Measurements from ENCODE around the gene FOXN1. TPM values are rescaled to one million over a fixed set of nuclear protein-coding genes. Genes with fewer than 3 reads are reported as not detected.

Gene FOXN1
- total RNA-seq, 4 donors from 2014 or later = 0.14 to 0.32 TPM; not detected in 2

DNA sequence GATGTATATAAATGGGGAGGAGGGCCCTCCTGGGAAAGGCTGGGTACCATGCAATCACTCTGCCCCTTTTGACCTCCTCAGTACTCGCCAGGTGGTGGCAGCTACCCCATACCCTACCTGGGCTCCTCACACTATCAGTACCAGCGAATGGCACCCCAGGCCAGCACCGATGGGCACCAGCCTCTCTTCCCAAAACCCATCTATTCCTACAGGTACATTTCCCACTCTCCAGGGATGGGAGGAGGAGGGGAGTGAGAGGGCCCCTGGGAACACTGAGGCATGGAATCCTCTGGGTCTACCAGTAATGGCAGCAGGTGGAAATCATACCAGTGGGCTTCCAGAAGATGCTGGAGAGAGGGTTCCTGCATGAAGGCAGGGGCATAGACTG is 22.9 kb downstream of the FOXN1 start:
- Histone ChIP-seq H3K4me3 (no peak overlapping the region), H3K27ac (peak overlapping the region in 1 of 4 donors; percentile 58), H3K36me3 (no peaks in the 10 kb centered on the region), H3K4me1 (peaks cover 12 to 51% (median 31%) of the 10 kb centered on the region in 4 donors), H3K27me3 (no peaks in the 10 kb centered on the region), H3K9me3 (no peaks in the 10 kb centered on the region)
- DNase-seq = no peak
- intact Hi-C loops (cut with DNase I; ENCODE audit: low total_unique reads) (no loop called here), in situ Hi-C loops (cut with MboI; ENCODE audit: low pct_ligation_motif_present in 1 of 4, low pct_unique_long_range_greater_than_20kb in 1 of 4, low sequenced_read_pairs in 3 of 4) (no loop called here)
- TF ChIP-seq, protein P1, sequence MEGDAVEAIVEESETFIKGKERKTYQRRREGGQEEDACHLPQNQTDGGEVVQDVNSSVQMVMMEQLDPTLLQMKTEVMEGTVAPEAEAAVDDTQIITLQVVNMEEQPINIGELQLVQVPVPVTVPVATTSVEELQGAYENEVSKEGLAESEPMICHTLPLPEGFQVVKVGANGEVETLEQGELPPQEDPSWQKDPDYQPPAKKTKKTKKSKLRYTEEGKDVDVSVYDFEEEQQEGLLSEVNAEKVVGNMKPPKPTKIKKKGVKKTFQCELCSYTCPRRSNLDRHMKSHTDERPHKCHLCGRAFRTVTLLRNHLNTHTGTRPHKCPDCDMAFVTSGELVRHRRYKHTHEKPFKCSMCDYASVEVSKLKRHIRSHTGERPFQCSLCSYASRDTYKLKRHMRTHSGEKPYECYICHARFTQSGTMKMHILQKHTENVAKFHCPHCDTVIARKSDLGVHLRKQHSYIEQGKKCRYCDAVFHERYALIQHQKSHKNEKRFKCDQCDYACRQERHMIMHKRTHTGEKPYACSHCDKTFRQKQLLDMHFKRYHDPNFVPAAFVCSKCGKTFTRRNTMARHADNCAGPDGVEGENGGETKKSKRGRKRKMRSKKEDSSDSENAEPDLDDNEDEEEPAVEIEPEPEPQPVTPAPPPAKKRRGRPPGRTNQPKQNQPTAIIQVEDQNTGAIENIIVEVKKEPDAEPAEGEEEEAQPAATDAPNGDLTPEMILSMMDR (IDR thresholded peaks at IDR 0.05) = no peak
- no peak for TF ChIP-seq POLR2AphosphoS5 (IDR thresholded peaks at IDR 0.05)
- no peak for TF ChIP-seq EP300 (IDR thresholded peaks at IDR 0.05; ENCODE audit: low read depth)
- TF ChIP-seq POLR2A (IDR thresholded peaks at IDR 0.05) = no peak
- WGBS, 2 donors (ENCODE audit: low coverage in 1 of 2) = 95% methylated on average over 3 of the region's 3 CpGs; no CpG with 5 or more reads in 1 of the 2 donors

DNA sequence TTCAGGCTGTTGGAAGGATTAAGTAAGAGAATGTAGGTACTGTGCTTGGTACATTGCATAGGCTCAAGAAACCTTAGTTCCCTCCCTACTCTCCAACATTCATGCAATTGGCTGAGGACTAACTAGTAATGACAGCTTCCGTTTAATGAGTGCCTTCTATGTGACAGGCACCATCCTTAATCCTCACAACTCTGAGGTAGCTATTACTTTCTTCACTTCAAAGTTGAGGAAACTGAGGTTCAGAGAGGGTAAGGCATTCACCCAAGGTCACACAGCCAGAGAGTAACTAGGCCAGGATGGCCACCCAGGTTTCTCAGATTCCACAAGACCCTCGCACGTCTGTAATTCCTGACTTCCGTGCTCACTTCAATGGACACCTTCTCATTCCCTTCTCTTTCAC is 24.1 kb downstream of the FOXN1 start:
- WGBS, 2 donors (ENCODE audit: low coverage in 1 of 2) = 67 to 86% methylated on average over 1 to 4 of the region's 4 CpGs
- Histone ChIP-seq H3K4me1 (peaks cover 5 to 42% (median 21%) of the 10 kb centered on the region in 4 donors), H3K9me3 (no peaks in the 10 kb centered on the region), H3K27me3 (no peaks in the 10 kb centered on the region), H3K4me3 (no peak overlapping the region), H3K36me3 (no peaks in the 10 kb centered on the region), H3K27ac (no peak overlapping the region)
- TF ChIP-seq POLR2AphosphoS5 (IDR thresholded peaks at IDR 0.05) = no peak
- TF ChIP-seq, protein P1 (IDR thresholded peaks at IDR 0.05) = no peak
- TF ChIP-seq POLR2A (IDR thresholded peaks at IDR 0.05) = no peak
- TF ChIP-seq EP300 (IDR thresholded peaks at IDR 0.05; ENCODE audit: low read depth) = no peak
- intact Hi-C loops (cut with DNase I; ENCODE audit: low total_unique reads) = no loop called here
- in situ Hi-C loops (cut with MboI; ENCODE audit: low pct_ligation_motif_present in 1 of 4, low pct_unique_long_range_greater_than_20kb in 1 of 4, low sequenced_read_pairs in 3 of 4) = loop anchor here in 1 of 4 donors (5.0 kb wide), 1 partner anchor 33 kb away; no protein-coding TSS in a partner anchor
- no peak for DNase-seq

DNA sequence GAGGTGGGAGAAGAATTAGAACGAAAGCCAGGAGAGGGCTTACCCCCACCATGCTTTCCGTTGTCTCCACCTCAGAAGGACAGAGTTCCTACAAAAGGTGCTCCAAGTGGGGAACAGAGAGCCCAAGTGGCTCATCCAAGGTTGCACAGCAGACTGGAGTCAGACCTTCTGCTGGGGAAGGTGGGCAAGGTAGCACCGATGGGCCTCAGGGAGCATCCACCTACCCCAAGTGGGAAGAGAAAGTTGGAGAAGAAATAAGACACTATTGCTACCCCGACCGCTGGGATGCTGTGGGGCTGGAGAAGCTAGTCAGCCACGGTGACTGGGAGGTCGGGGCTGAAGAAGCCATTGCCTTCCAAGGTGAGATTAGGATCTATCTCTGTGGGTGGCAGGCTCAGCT is 24.8 kb downstream of the FOXN1 start:
- TF ChIP-seq POLR2A (IDR thresholded peaks at IDR 0.05) = no peak
- TF ChIP-seq EP300 (IDR thresholded peaks at IDR 0.05; ENCODE audit: low read depth) = no peak
- TF ChIP-seq, protein P1 (IDR thresholded peaks at IDR 0.05) = no peak
- TF ChIP-seq POLR2AphosphoS5 (IDR thresholded peaks at IDR 0.05) = no peak
- no peak overlapping the region for H3K4me3 ChIP-seq
- no peaks in the 10 kb centered on the region for H3K27me3 ChIP-seq
- in situ Hi-C loops (cut with MboI; ENCODE audit: low pct_ligation_motif_present in 1 of 4, low pct_unique_long_range_greater_than_20kb in 1 of 4, low sequenced_read_pairs in 3 of 4) (loop anchor here in 1 of 4 donors (5.0 kb wide), 1 partner anchor 34 kb away; no protein-coding TSS in a partner anchor), intact Hi-C loops (cut with DNase I; ENCODE audit: low total_unique reads) (no loop called here)
- WGBS, 2 donors (ENCODE audit: low coverage in 1 of 2) = 81% methylated on average over 2 to 7 of the region's 7 CpGs
- no peaks in the 10 kb centered on the region for H3K36me3 ChIP-seq
- peaks cover 3 to 42% (median 15%) of the 10 kb centered on the region in 4 donors for H3K4me1 ChIP-seq
- no peak overlapping the region for H3K27ac ChIP-seq
- H3K9me3 ChIP-seq = no peaks in the 10 kb centered on the region
- DNase-seq = no peak

DNA sequence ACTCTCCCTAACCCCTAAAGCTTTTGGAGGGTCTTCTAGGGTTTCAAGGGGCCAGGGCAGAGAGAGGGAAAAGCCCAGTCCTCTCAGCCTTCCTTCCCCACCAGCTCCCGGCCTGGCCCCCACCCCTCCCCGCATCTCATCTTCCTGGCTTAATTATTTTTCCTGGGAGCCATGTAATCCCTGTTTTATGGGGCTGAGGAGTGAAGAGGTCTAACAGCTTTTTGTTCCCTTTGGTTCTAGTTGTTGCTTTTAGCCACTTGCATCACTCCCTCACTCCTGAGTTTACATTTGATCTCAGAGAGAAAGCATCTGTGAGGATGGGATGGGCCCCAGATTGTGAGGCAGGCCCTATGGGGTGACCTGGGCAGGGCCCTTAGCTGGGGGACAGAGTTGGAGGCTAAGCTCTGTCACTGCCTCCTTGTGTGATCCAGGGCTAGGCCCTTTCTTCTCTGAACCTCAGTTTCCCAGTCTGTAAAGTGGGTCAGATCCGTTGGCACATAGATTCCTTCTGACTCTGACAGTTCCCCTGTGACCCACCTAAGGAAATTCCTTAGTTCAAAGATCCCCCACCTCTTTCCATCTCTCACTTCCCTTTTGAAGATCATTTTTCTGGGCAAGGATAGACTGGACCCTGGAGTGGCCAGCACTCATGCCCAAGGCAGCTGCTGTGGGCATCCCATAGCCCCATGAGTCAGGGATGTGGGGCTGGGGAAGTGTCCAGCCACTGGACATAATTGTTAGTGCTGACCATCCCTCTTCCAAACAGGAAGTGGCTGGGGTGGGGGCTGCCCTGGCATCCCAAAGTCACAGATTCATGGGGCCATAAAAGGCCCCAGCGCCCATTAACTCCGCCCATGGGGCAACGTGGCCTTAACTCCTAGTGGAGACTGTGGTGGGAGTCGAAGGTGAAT is 26.2 kb downstream of the FOXN1 start:
- TF ChIP-seq, protein P1 (IDR thresholded peaks at IDR 0.05) = no peak
- TF ChIP-seq POLR2A (IDR thresholded peaks at IDR 0.05) = no peak
- no peak for TF ChIP-seq EP300 (IDR thresholded peaks at IDR 0.05; ENCODE audit: low read depth)
- no peak for TF ChIP-seq POLR2AphosphoS5 (IDR thresholded peaks at IDR 0.05)
- H3K27ac ChIP-seq = no peak overlapping the region
- in situ Hi-C loops (cut with MboI; ENCODE audit: low pct_ligation_motif_present in 1 of 4, low pct_unique_long_range_greater_than_20kb in 1 of 4, low sequenced_read_pairs in 3 of 4) = loop anchor here in 1 of 4 donors (5.0 kb wide), 1 partner anchor 35 kb away; no protein-coding TSS in a partner anchor
- H3K4me1 ChIP-seq = peaks cover 3 to 36% (median 13%) of the 10 kb centered on the region in 4 donors
- 71 to 86% methylated on average over 1 to 4 of the region's 7 CpGs for WGBS, 2 donors (ENCODE audit: low coverage in 1 of 2)
- no peaks in the 10 kb centered on the region for H3K36me3 ChIP-seq
- no peaks in the 10 kb centered on the region for H3K27me3 ChIP-seq
- no peaks in the 10 kb centered on the region for H3K9me3 ChIP-seq
- DNase-seq = no peak
- intact Hi-C loops (cut with DNase I; ENCODE audit: low total_unique reads) = no loop called here
- no peak overlapping the region for H3K4me3 ChIP-seq

Measured in transverse colon (tissue), 4 donors.